Calu3 (cell line): Measurements from ENCODE around the gene SLC25A4. TPM values are rescaled to one million over a fixed set of nuclear protein-coding genes. Genes with fewer than 3 reads are reported as not detected.

Experiments used
- BruUV-seq: library from RNA; stranded (reverse); fragments of 400-500 nt; replicated peaks from 2 replicates; lab custom pipeline; 2021; lab: Mats Ljungman, UMichigan
- CTCF ChIA-PET: fragments of 300-600 bp; sonication (Branson Sonifier 250); formaldehyde crosslinking; loops from one replicate; lab custom pipeline; 2022; ENCODE audit warnings: antibody characterized with exemption; lab: Charles Lee
- DNase-seq: peaks from one replicate; pipeline ENCODE4 v3.0.0; 2022
- H3K27ac Mint-ChIP-seq: one replicate; pipeline ENCODE4 v1.8.0; 2022; ENCODE audit warnings: mixed read lengths; ENCODE audit not compliant: unreplicated experiment
- H3K27me3 Mint-ChIP-seq: one replicate; pipeline ENCODE4 v1.8.0; 2022; ENCODE audit warnings: mixed read lengths; ENCODE audit not compliant: unreplicated experiment
- H3K36me3 Mint-ChIP-seq: one replicate; pipeline ENCODE4 v1.8.0; 2022; ENCODE audit warnings: mild to moderate bottlenecking, moderate library complexity, mixed read lengths; ENCODE audit not compliant: insufficient read depth, unreplicated experiment
- H3K4me1 Mint-ChIP-seq: one replicate; pipeline ENCODE4 v1.8.0; 2022; ENCODE audit warnings: mild to moderate bottlenecking, low read depth, mixed read lengths; ENCODE audit not compliant: unreplicated experiment
- H3K4me3 Mint-ChIP-seq: one replicate; pipeline ENCODE4 v1.8.0; 2022; ENCODE audit warnings: mild to moderate bottlenecking, low read depth, moderate library complexity, mixed read lengths; ENCODE audit not compliant: unreplicated experiment
- H3K9me3 Mint-ChIP-seq: one replicate; pipeline ENCODE4 v1.8.0; 2022; ENCODE audit warnings: low read depth, mixed read lengths; ENCODE audit not compliant: unreplicated experiment
- intact Hi-C: fragments of 100-400 bp; cut with micrococcal nuclease; formaldehyde crosslinking; loops from one replicate; pipeline ENCODE4 v1.10.0; 2022; ENCODE audit not compliant: unreplicated experiment
- total RNA-seq: library from RNA; stranded (reverse); gene quantifications from 2 replicates; pipeline ENCODE4 v1.2.3, GENCODE V29; 2022
- TF ChIP-seq, protein P1 (sequence below): fragments of 200-600 bp; IDR thresholded peaks from one replicate; pipeline ENCODE4 v1.8.0; 2022; ENCODE audit warnings: antibody characterized with exemption; ENCODE audit not compliant: unreplicated experiment

Gene SLC25A4
- total RNA-seq, 1 experiment from 2014 or later = 15.2 TPM

- H3K9me3 Mint-ChIP-seq = no peaks in the 10 kb centered on the region
- TF ChIP-seq, protein P1, sequence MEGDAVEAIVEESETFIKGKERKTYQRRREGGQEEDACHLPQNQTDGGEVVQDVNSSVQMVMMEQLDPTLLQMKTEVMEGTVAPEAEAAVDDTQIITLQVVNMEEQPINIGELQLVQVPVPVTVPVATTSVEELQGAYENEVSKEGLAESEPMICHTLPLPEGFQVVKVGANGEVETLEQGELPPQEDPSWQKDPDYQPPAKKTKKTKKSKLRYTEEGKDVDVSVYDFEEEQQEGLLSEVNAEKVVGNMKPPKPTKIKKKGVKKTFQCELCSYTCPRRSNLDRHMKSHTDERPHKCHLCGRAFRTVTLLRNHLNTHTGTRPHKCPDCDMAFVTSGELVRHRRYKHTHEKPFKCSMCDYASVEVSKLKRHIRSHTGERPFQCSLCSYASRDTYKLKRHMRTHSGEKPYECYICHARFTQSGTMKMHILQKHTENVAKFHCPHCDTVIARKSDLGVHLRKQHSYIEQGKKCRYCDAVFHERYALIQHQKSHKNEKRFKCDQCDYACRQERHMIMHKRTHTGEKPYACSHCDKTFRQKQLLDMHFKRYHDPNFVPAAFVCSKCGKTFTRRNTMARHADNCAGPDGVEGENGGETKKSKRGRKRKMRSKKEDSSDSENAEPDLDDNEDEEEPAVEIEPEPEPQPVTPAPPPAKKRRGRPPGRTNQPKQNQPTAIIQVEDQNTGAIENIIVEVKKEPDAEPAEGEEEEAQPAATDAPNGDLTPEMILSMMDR = no peak
- no peak for DNase-seq
- BruUV-seq = no TSS peak
- H3K4me3 Mint-ChIP-seq = no peak overlapping the region
- H3K4me1 Mint-ChIP-seq = peaks cover 7% of the 10 kb centered on the region
- no peak overlapping the region for H3K27ac Mint-ChIP-seq
- H3K27me3 Mint-ChIP-seq = no peaks in the 10 kb centered on the region
- peaks cover 20% of the 10 kb centered on the region for H3K36me3 Mint-ChIP-seq
- intact Hi-C loops = no loop called here
- CTCF ChIA-PET = no interaction called here
These were observed 3.3 kb upstream of the SLC25A4 start for GRCh38 chr4:185139736-185140135.

DNA sequence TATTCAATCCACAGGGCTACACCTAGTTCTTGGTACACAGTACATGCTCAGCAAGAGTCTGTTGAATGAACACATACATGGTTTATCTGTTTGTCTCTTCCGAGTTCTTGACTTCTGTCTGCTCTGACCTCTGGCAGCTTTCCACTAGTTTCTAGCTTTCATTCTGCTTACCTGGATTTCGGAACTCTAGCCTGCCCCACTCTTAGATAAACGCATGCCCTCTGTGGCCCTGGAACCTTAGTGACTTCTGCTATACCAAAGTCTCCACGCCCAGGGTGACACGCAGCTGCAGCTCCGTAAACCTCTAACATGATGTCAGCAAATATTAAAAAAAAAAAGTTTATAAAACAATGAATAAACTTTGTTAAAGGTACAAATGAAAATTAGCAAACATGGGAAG is 1.3 kb upstream of the SLC25A4 start:
- CTCF ChIA-PET = no interaction called here
- DNase-seq = no peak
- no peak overlapping the region for H3K27ac Mint-ChIP-seq
- no peak overlapping the region for H3K4me3 Mint-ChIP-seq
- TF ChIP-seq, protein P1 = no peak
- peaks cover 7% of the 10 kb centered on the region for H3K4me1 Mint-ChIP-seq
- intact Hi-C loops = no loop called here
- peaks cover 23% of the 10 kb centered on the region for H3K36me3 Mint-ChIP-seq
- no peaks in the 10 kb centered on the region for H3K27me3 Mint-ChIP-seq
- no TSS peak for BruUV-seq
- no peaks in the 10 kb centered on the region for H3K9me3 Mint-ChIP-seq

DNA sequence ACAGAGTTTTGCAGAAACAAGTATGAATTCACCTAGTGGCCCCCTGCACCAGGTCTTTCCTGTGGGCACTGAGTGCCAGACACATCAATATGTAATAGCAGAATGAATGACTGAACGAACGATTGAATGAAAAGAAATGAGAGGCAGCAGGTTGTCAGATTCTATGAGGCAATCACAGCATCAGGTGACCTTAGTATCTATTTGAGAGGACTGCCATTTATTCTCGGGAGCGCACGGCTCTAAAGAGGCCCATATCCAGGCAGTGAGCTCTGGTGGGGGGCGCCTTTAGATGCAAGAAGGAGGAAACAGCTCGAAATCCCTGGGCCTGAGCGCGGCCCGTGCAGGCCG is 528 bp upstream of the SLC25A4 start:
- DNase-seq = no peak
- no TSS peak for BruUV-seq
- peak overlapping the region; percentile 77 for H3K4me3 Mint-ChIP-seq
- peak overlapping the region; percentile 81 for H3K27ac Mint-ChIP-seq
- peaks cover 26% of the 10 kb centered on the region for H3K36me3 Mint-ChIP-seq
- TF ChIP-seq, protein P1 = no peak
- H3K27me3 Mint-ChIP-seq = no peaks in the 10 kb centered on the region
- CTCF ChIA-PET = interaction anchor here (1.5 kb wide), 1 partner anchor 8 kb away, joined by 6 read pairs; no protein-coding TSS in a partner anchor
- no peaks in the 10 kb centered on the region for H3K9me3 Mint-ChIP-seq
- intact Hi-C loops = no loop called here
- peaks cover 7% of the 10 kb centered on the region for H3K4me1 Mint-ChIP-seq

DNA sequence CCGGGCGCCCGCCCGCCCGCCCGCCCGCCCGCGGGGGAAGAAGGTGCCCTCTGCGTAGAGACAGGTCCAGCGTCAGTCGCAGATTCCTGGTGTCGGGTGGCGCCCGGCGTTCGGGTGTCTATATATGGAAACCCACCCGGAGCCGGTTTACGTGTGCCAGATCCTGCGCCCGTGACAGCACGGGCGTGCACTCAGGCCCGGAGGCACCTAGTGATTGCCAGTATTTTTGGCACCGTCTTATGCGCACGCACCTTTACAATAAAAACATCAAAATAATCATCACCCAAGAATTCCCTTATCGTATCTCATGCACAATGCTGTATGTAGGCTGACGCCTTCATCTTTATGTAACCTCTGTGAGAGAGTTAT is 519 bp downstream of the SLC25A4 start:
- Mint-ChIP-seq H3K9me3 (no peaks in the 10 kb centered on the region), H3K36me3 (peaks cover 26% of the 10 kb centered on the region), H3K4me3 (peak overlapping the region; percentile 77), H3K27me3 (no peaks in the 10 kb centered on the region), H3K4me1 (peaks cover 7% of the 10 kb centered on the region), H3K27ac (peak overlapping the region; percentile 86)
- CTCF ChIA-PET = interaction anchor here (1.5 kb wide), 1 partner anchor 9 kb away, joined by 6 read pairs; no protein-coding TSS in a partner anchor
- TF ChIP-seq, protein P1 = no peak
- no TSS peak for BruUV-seq
- intact Hi-C loops = no loop called here
- peak; percentile 20 for DNase-seq
